ENCODE results near the gene ALDH1A1.
"Not testable (repeated sequence)": the region's sequence is repeated elsewhere in the genome, so short reads cannot be mapped to it uniquely, and the experiment has no call there.

The ALDH1A1 gene

DNA sequence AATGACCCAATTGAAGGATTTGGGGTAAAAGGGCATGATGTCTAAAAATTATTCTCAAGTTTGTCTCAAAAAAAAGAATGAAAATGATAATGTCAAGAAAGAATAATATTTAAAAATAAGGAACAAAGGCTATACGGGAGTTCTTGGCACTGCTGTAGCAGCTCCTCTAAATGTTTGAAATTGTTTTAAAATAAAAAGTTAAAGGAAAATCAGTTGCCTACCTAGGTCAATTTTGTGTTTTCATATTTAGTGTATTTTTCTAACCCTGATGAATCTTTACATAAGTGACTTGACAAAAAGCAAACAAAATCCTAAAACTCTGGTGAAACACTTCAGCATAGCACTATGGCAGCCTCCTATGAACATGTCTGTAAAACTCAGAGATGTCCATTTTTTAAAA lies 56.4 kb downstream of the ALDH1A1 start:
- no peak for DNase-seq (ENCODE audit: low spot score)

DNA sequence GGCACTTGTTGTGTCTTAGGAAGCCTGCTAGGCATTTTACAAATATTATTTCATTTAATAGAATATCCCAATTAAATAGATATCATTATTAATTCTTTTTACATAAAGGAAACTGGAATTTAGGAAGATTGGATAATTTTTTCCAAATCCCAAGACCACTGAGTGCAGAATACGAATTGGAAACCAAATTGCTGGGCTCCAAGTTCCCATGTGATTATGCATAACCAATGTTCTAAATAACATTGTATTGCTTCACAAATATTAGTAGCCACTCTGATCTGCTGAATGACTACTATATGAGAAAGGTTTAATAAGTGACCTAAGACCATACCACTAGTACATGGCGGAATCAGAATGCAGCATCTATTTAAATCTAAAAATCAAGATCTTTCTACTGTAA lies 57.7 kb downstream of the ALDH1A1 start:
- no peak for DNase-seq (ENCODE audit: low spot score)

DNA sequence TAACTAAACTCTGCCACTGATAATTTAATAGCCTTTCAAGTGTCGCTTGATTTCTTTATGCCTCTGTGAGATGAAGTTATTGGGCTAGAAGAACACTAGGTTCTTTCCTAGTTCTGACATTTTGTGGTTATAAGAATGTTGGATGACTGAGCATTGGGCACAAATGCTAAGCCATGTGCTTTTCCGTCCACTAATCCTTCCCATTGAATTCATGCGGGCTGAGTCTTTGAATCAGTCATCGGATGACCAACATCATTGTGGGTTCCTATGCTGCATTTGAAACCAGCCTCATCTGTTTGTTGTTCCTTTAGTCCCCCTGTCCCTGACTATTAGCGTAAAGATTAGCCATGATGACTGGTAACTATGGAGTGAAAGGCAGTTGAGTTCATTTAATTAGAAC lies 58.5 kb downstream of the ALDH1A1 start:
- no peak for DNase-seq (ENCODE audit: low spot score)

DNA sequence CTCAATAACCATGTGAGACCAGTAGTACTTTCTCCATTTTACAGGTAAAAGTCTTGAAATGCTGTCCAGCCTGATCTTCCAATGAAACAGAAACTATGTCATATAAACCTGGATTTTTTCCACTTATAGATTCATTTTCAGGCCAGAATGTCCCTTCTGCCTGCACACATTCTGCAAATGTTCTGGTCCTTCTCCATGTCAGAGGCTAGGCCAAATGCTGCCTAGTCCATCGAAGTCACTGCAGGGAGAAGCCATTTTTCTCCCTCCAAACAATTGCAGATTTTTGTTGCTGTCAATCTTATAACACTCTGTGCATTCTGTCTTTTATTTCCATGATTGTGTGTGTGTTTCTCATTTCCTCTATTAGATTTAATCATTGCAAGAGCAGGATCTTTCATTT lies 59.4 kb downstream of the ALDH1A1 start:
- DNase-seq (ENCODE audit: low spot score) = no peak

DNA sequence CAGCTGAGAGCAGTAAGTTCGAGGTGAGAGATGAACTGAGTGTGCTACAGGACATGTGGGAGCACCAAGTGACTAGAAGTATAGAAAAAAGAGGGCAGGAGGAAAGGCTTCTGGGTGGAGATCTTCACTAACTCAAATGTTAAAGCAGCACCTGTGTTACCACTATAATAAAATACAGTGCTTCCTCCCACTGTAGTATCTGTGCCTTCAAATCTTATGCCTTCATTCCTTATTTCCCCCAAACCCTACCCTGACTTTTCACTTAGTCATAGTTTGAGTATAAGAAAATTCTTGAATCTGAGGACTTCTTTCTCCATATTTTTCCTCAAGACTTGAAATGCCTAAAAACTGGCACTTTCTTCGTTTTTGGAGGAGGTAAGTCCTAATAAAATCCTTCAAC lies 61.8 kb downstream of the ALDH1A1 start:
- no peak for DNase-seq (ENCODE audit: low spot score)

DNA sequence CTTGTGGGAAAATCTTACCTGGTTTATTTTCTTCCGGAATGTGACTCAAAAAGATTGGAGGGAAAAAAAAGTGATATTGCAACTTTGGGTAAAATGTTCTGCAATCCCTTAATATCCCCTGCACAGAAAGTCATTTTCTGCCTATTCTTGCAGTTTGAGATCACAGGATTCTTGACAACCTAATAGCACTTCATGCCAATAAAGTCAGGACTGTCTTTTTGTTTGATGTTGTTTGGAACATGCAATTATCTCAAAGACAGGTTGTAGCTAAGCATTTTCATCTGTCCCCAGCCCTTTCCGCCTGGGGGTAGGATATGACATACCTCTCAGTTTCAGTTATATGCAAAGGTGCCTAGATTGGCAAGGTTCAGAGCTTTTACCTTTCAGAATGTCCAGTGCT lies 63.9 kb downstream of the ALDH1A1 start:
- no peak for DNase-seq (ENCODE audit: low spot score)

DNA sequence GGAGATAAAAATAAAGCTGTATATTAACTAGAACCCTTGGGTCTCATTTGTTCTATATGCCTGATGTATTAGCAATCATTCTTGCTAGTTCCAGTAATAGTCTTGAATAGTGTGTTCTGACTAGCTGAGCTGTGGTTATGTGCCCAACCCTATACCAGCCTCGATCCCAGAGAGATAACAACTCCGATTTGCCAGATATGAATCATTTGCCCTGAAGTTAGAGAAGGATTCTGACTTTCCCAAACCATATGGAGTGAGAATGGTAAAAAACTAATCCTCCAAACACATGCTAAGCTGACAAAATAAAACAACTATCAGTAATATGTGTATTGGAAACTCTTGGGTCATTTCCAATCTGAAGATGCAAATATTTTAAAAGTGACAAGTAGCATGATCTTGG lies 64.8 kb downstream of the ALDH1A1 start:
- DNase-seq (ENCODE audit: low spot score) = no peak

DNA sequence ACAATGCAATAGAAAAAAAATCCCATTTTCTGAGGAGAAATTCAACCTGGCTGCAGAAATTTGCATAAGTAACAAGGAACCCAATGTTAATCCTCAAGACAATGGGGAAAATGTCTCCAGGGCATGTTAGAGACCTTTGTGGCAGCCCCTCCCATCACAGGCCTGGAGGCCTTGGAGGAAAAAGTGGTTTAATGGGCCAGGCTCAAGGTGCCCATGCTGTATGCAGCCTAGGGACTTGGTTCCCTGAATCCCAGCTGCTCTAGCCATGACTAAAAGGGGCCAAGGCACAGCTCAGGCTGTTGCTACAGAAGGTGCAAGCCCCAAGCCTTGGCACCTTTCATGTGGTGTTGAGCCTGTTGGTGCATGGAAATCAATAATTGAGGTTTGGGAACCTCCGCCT lies 66.5 kb downstream of the ALDH1A1 start:
- no peak for DNase-seq (ENCODE audit: low spot score)

DNA sequence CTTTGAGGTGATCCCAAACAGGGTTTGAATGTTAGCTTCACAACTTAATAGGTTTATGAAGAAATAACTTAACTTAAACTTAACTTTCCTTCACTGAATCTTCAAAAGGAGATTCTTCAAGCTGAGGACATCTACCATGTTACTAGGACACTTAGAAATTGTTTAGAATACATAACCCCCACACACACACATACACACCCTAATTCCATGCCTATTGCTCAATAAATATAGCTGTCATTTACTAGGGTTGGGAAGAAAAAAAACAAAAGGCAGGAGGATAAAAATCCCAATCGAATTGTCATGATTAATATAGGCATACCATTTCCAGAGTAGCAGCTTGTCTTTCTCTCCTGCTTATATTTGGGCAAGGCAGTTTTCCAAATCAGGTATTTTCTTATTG lies 68.3 kb downstream of the ALDH1A1 start:
- DNase-seq (ENCODE audit: low spot score) = no peak

DNA sequence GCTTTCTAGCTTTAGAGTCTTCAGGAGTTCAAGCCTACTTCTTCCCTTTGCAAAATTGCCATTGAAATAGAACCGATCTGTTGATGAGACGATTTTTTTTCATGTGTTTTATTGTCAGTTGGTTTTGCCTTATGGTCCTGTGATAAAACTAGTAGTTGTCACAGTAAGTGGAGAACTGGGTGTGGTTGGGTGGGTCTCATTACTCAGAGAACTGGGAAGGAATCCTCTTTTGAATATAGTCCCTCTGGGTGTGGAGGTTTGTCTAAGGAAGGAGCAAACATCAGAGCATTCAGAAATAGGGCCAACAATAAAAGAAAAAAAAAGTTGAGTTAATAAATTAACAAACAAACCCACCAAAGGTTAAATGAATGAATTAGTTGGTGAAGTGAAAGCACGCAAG lies 69.0 kb downstream of the ALDH1A1 start:
- DNase-seq (ENCODE audit: low spot score) = no peak

DNA sequence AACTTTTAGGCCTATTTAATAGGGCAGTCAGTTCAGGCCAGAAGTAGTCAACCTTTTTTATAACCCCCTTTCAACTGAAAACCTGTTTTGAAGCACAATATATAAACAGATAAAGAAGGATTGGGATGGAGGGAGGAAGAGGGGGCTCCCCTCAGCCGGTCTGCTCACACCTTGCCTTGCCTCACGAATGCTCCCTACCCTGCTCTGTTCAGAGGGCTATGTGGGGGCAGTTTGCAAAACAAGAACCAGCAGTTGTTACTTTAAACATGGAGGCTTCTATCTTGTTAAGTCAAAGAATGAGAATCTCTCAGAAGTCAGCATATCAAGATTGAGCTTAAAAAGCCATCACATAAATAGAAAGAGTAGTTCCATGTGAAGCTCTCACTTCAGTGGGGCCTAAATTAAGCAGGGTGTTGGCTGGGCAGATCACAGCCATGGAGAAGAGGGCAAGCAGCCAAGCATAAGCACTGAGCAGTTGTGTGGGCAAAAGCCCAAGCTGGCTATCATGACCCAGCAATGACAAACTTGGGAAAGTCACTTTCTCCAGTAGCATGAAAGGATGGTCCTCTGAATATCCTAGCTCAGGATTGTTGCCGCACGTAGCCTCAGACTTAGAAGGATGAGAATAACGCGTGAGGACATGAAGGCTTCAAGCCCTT lies 70.6 kb downstream of the ALDH1A1 start:
- DNase-seq (ENCODE audit: low spot score) = no peak

DNA sequence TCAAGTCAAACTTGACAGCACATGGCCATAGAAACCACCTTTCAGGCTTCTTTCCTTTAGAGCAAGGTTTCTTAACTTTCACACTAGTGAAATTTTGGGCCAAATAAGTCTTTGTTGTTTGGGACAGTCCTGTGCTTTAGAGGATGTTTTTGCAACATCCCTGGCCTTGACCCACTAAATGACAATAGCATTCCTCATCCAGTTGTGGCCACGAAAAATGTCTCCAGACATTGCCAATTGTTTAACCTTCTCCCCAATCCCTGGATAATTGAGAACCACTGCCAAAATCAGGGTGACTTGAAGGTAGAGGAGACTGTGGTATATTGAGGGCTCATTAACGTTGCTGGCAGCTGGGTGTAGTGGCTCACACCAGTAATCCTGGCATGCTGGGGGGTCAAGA lies 72.0 kb downstream of the ALDH1A1 start:
- DNase-seq (ENCODE audit: low spot score) = no peak

DNA sequence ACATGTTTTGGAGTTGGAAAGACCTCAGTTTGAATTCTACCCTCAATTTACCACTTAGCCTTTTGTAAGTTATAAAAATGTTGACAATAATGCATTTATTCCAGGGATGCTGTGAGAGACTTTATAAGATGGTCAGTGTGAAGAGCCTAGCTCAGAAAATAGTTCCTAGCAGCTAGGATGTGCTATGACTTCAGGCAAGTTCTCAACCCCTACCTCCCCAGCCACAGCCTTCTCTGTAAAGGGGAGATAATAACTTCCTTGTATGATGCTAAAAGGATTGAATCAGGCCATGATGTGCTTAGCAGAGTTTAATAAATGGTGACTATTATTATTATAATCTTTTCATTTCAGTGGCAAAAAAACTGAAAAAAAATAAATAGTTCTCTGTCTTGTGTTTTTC lies 77.6 kb downstream of the ALDH1A1 start:
- no peak for DNase-seq (ENCODE audit: low spot score)

DNA sequence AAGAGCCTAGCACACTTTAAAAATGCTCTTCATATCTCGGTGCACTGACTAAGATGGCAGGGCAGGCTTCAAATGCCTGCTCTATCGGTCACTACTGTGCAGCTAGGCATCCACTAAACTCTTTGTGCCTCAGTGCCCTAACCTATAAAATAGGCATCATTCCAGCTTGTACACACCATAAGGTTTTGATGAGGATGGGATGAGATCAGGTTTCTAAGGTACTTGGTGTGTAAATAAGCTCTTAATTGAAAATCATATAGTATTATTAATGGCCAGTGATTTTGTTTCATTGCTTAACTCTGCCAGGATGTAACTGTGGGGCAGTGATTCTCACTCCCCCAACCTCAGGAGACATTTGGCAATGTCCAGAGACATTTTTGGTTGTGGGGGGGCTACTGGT lies 78.5 kb downstream of the ALDH1A1 start:
- DNase-seq (ENCODE audit: low spot score) = no peak

DNA sequence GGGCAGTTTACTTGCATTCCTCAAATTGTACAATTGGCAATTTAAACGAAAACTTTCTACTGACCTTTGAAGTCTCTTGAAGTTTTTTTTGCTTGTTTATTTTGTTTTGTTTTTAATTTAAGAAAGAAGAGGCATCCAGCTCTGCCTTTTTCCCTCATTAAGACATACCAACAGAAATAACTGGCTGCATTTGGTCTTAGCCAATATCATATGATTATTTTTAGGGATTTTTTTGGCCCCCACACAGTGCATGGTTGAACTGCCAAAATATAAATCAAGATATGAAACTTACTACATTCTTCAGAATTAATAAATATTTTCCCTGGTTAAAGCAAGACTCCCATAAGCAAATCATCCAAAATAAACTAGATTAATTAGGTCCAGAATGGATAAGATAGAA lies 79.4 kb downstream of the ALDH1A1 start:
- no peak for DNase-seq (ENCODE audit: low spot score)

DNA sequence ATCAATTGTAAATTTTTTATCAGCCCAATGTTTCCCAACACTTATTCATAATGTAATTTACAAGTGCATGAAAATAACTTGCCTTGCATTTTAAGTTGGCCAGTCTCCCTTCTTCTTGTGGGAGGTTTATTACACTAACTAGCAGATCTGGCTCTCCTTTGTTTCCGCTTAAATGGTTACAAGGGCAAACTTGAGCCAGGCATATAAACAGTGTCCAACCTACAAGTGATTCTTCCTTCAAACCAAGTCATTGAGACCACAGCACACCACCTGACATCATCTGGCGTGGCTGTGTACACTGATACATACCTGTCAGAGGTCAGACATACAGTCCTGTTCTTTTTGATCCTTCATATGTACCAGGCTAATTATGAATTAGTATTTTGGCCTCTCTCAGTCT lies 80.1 kb downstream of the ALDH1A1 start:
- DNase-seq (ENCODE audit: low spot score) = no peak

DNA sequence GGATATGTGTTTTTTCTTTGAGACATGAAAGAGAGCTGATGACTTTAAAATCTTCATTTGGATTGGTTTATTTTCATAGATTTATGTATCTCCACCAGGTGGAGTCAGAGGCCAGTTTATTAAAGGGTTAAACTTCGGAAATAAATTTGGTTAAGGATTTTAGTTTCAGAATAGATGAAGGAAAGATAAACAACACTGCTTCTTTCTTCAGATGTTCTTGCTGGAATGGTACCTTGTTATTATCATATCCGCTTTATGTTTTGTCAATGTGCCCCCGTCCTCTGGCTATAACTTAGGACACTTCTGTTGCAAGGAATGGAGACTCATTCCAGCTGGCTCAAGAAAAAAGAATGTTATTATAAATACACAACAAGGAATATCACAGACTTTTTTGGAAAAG lies 81.2 kb downstream of the ALDH1A1 start:
- DNase-seq (ENCODE audit: low spot score) = no peak

DNA sequence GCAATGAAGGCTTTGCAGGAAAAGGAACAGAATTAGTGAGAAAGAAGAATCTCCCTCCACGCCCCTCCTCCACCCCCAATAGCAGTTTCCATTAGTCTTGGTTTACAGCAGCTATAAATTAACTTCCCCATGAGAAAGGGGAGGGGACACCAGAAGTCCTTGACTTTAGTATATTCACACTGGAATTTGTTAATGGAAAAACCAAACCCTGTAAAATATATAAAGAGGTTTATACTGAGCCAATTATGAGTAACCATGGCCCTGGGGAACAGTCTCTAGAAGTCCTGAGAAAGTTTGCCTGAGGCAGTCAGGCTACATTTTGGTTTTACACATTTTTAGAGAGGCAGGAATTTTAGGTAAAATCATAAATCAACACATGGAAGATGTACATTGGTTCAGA lies 88.5 kb downstream of the ALDH1A1 start:
- no peak for DNase-seq (ENCODE audit: low spot score)

DNA sequence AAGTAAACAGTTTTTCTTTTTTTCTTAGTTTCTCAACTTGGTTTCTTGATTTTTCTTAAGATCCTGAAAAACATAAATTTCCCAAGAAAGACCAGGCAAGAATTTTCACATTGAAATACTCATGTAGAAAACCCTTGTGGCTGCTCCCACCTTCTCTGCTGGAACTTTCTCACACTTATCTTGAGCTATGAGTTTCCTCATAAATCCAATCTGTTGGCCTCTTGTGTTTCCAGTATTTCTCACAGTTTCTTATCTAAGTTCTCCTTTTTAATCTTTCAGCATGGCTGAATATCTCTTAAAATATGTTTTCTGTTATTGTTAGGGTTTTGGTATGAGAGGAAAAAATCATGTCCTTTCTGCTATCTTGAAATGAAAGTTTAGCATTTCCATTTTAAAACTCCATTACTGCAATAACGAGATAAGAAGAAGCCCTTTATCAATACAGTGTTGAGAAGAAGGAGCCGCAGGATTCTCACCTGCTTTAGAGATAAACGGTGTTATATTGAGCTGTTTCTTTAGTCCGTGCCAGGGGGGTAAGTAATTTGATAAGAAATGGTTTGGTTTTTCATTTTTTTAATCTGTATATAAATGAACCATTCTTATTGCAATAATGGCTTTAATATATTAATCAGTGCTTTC lies 89.3 kb downstream of the ALDH1A1 start:
- DNase-seq (ENCODE audit: low spot score) = no peak

DNA sequence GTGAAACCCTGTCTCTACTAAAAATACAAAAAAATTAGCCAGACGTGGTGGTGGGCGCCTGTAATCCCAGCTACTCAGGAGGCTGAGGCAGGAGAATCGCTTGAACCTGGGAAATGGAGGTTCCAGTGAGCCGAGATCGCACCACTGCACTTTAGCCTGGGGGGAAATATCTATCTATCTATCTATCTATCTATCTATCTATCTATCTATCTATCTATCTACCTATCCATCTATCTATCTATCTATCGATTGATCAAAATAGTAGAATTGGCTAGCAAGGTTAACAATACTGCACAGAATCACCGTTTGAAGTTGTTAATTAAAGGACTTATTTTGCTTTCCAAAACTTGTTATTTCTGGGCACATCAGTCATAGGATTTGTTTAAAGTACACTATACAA lies 90.1 kb downstream of the ALDH1A1 start:
- DNase-seq (ENCODE audit: low spot score) = not testable (repeated sequence)

DNA sequence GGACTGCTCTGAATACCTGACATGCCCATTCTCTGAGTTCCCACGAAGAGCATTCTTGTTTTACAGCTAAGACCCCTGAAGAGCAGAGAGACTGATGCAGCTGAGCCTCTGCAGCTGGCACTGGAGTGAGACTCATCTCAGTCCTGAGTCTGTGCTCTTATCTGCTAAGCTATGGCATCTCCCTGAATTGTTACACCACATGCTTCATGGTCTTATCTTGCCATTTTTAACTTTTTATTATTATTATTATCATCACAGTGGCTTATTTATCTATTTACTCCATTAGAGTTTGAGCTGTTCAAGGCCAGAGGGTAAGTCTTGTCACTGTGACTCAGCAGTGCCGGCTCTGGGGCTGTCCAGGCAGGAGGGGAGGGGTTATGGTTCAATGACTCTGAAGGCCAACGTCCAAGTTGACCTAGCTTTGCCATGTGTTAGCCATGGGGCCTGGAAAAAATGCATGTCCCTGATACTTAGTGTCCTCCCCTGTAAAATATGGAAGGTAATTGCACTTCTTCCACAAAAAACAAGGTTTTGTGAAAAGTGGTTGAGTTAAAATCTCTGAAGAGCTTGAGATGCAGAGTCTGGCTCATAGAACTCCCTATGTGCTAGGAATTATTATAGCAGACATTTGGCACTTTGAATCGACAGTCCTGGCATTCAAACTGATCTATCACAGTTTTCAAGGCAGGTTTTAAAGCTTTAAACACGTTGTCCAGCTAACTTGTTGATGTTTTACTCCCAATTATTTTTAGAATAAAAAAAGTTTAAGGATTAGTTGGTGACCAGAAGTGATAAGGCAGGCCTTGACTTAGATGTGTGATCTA lies 94.6 kb downstream of the ALDH1A1 start:
- DNase-seq (ENCODE audit: low spot score) = no peak

DNA sequence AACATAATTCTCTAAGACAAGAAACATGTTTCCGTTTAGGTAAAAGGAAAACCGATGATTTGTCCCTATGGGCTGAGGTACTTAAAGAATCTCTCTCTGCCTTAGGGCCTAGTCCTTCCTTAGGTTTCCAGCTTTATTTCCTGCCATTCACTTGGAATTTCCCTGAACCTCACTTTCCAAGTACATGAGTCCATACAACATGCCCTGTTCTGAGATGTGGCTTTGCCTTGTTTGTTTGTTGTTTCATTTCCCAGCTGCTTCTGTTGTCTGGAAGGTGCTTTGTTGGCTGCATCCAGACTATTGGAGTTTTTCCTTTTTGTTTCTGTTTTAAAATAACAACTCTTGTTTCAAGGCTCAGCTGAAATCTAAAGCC lies 95.2 kb downstream of the ALDH1A1 start:
- no peak for DNase-seq (ENCODE audit: low spot score)

DNA sequence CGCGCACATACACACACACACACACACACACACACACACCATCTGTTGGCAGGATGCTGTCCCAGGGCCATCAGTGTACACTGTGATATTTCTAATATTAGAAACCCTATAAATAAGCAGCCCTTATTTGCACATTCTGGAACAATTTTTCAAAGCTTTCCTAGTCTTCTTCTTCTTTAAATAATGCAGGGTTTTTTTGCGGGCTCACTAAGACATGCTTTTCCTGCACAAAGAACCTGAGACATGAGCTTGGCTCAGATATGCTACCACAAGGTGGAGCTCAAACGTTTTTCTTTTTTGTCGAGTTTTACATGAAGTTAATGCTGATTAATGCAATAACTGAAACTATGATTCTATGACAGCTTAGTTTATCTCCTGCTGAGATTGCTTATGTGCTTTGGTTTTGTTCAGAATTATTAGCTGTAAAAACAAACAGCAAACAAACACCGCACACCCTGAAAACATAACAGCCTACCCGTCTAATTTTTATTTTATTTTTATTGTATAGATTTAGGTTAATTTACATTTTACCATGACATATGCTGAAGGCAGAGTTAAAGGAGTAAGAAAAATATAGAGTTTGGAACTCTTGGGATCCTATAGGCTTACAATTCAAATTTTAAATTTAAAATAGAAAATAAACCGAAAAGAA lies 95.8 kb downstream of the ALDH1A1 start:
- DNase-seq (ENCODE audit: low spot score) = no peak

Measured in CD4-positive, alpha-beta T cell treated with Interleukin-15 for 4 hours (primary cell).